HG03378 (cell line): ENCODE results near the gene OPRL1.
"Not testable (repeated sequence)": the region's sequence is repeated elsewhere in the genome, so short reads cannot be mapped to it uniquely, and the experiment has no call there.

ENCODE experiments used
- ATAC-seq: cut with Tn5 transposase; IDR thresholded peaks from one replicate; pipeline ENCODE4 v1.9.1; 2021; ENCODE audit warnings: mild to moderate bottlenecking, moderate library complexity; ENCODE audit not compliant: unreplicated experiment

The OPRL1 gene

GRCh38 chr20:64114356-64114971 lies 34.6 kb downstream of the OPRL1 start:
- ATAC-seq = no peak

- no peak for ATAC-seq
Observed at GRCh38 chr20:64115171-64115911, 35.5 kb downstream of the OPRL1 start.

GRCh38 chr20:64116016-64116415 lies 36.1 kb downstream of the OPRL1 start:
- ATAC-seq = no peak

- no peak for ATAC-seq
Observed at GRCh38 chr20:64116541-64117431, 36.9 kb downstream of the OPRL1 start.

GRCh38 chr20:64117432-64117777 lies 37.5 kb downstream of the OPRL1 start:
- ATAC-seq = not testable (repeated sequence)

- ATAC-seq = no peak
Observed at GRCh38 chr20:64119301-64119680, 39.4 kb downstream of the OPRL1 start.

GRCh38 chr20:64119681-64120341 lies 39.9 kb downstream of the OPRL1 start:
- ATAC-seq = no peak

GRCh38 chr20:64121586-64121985 lies 41.7 kb downstream of the OPRL1 start:
- no peak for ATAC-seq

- ATAC-seq = not testable (repeated sequence)
Observed at GRCh38 chr20:64122927-64123326, 43.0 kb downstream of the OPRL1 start.

- not testable (repeated sequence) for ATAC-seq
Observed at GRCh38 chr20:64123517-64123916, 43.6 kb downstream of the OPRL1 start.

GRCh38 chr20:64129146-64129782 lies 49.4 kb downstream of the OPRL1 start:
- ATAC-seq = no peak

- no peak for ATAC-seq
Observed at GRCh38 chr20:64130271-64130670, 50.4 kb downstream of the OPRL1 start.

GRCh38 chr20:64130876-64131275 lies 51.0 kb downstream of the OPRL1 start:
- no peak for ATAC-seq

- no peak for ATAC-seq
Observed at GRCh38 chr20:64131406-64131805, 51.5 kb downstream of the OPRL1 start.

GRCh38 chr20:64133951-64134407 lies 54.1 kb downstream of the OPRL1 start:
- no peak for ATAC-seq

GRCh38 chr20:64134744-64135143 lies 54.9 kb downstream of the OPRL1 start:
- not testable (repeated sequence) for ATAC-seq

GRCh38 chr20:64136004-64136710 lies 56.3 kb downstream of the OPRL1 start:
- ATAC-seq = no peak

GRCh38 chr20:64137598-64138031 lies 57.7 kb downstream of the OPRL1 start:
- ATAC-seq = no peak

- ATAC-seq = no peak
Observed at GRCh38 chr20:64138276-64138815, 58.5 kb downstream of the OPRL1 start.
